Astrocyte (in vitro differentiated cells and primary cell): Measurements from ENCODE around the gene OCA2.

Source experiments
- CTCF ChIP-seq: IDR thresholded peaks from 2 replicates; pipeline ENCODE4 v1.5.1; 2011; ENCODE audit warnings: low read depth, mild to moderate bottlenecking, inconsistent platforms, low read length, moderate library complexity; ENCODE audit not compliant: insufficient read depth
- EZH2 ChIP-seq: IDR thresholded peaks from 2 replicates; pipeline ENCODE4 v1.6.1; 2012; ENCODE audit warnings: mild to moderate bottlenecking, low read length, inconsistent platforms; ENCODE audit not compliant: insufficient read depth

- TF ChIP-seq CTCF (no peak), EZH2 (no peak)
Observed at GRCh38 chr15:28111543-28111942, 12.4 kb upstream of the OCA2 start.
